GM23338 (cell line): ENCODE data around the gene EFTUD2. TPM values are rescaled to one million over a fixed set of nuclear protein-coding genes. Genes with fewer than 3 reads are reported as not detected.

Source experiments
- ATAC-seq: fragments of 200-7000 bp; cut with Tn5 transposase; 3 replicates; pipeline ENCODE4 v1.9.1; 2020
- DNase-seq: peaks from one replicate; pipeline ENCODE4 v3.0.0-alpha.2; 2015; ENCODE audit warnings: low spot score
- H2AFZ ChIP-seq: fragments of 200-600 bp; sonication (generic); 2 replicates; pipeline ENCODE4 v1.8.0; 2016; ENCODE audit warnings: antibody characterized with exemption, mild to moderate bottlenecking, moderate library complexity
- H3F3A ChIP-seq: fragments of 200-600 bp; sonication (generic); replicated peaks from 2 replicates; pipeline ENCODE4 v1.8.0; 2017; ENCODE audit warnings: antibody characterized with exemption, mixed run types, low read depth
- H3K27ac ChIP-seq: fragments of 200-600 bp; sonication (generic); 2 replicates; pipeline ENCODE4 v1.6.1; 2016; ENCODE audit warnings: low read depth
- H3K27me3 ChIP-seq: fragments of 200-600 bp; sonication (generic); 2 replicates; pipeline ENCODE4 v1.8.0; 2016; ENCODE audit warnings: mild to moderate bottlenecking, mixed run types, moderate library complexity; ENCODE audit not compliant: insufficient read depth
- H3K36me3 ChIP-seq: fragments of 200-600 bp; sonication (generic); 2 replicates; pipeline ENCODE4 v1.8.0; 2016; ENCODE audit warnings: mild to moderate bottlenecking; ENCODE audit not compliant: insufficient read depth
- H3K4me1 ChIP-seq: fragments of 200-600 bp; sonication (generic); 2 replicates; pipeline ENCODE4 v1.8.0; 2016; ENCODE audit warnings: mild to moderate bottlenecking, moderate library complexity; ENCODE audit not compliant: insufficient read depth
- H3K4me2 ChIP-seq: fragments of 200-600 bp; sonication (generic); 2 replicates; pipeline ENCODE4 v1.7.1; 2017; ENCODE audit warnings: mixed run types
- H3K4me3 ChIP-seq: fragments of 200-600 bp; sonication (generic); 2 replicates; pipeline ENCODE4 v1.6.1; 2016; ENCODE audit warnings: mixed run types
- H3K79me2 ChIP-seq: fragments of 200-600 bp; sonication (generic); replicated peaks from 2 replicates; pipeline ENCODE4 v1.8.0; 2017; ENCODE audit warnings: mild to moderate bottlenecking; ENCODE audit not compliant: insufficient read depth
- H3K9me2 ChIP-seq: fragments of 200-600 bp; sonication (generic); 2 replicates; pipeline ENCODE4 v1.8.0; 2017; ENCODE audit not compliant: insufficient read depth
- H4K20me1 ChIP-seq: fragments of 200-600 bp; sonication (generic); replicated peaks from 2 replicates; pipeline ENCODE4 v1.8.0; 2017; ENCODE audit warnings: mild to moderate bottlenecking; ENCODE audit not compliant: insufficient read depth
- H3K27ac Mint-ChIP-seq: 2 replicates; pipeline ENCODE4 v1.8.0; 2020; ENCODE audit warnings: inconsistent platforms, mild to moderate bottlenecking, moderate library complexity, mixed read lengths
- H3K27me3 Mint-ChIP-seq: 3 replicates; pipeline ENCODE4 v1.8.0; 2022; ENCODE audit warnings: low read depth, mild to moderate bottlenecking, moderate library complexity, mixed read lengths, inconsistent platforms; ENCODE audit not compliant: insufficient read depth, poor library complexity
- H3K36me3 Mint-ChIP-seq: 3 replicates; pipeline ENCODE4 v1.8.0; 2021; ENCODE audit warnings: low read depth, mild to moderate bottlenecking, inconsistent platforms, moderate library complexity, mixed read lengths
- H3K4me1 Mint-ChIP-seq: 3 replicates; pipeline ENCODE4 v1.8.0; 2020; ENCODE audit warnings: mild to moderate bottlenecking, inconsistent platforms, mixed read lengths
- H3K4me3 Mint-ChIP-seq: 3 replicates; pipeline ENCODE4 v1.8.0; 2021; ENCODE audit warnings: moderate library complexity, mild to moderate bottlenecking, inconsistent platforms, mixed read lengths
- H3K9me3 Mint-ChIP-seq: 3 replicates; pipeline ENCODE4 v1.8.0; 2020; ENCODE audit warnings: moderate library complexity, mild to moderate bottlenecking, inconsistent platforms, mixed read lengths
- CREB1 ChIP-seq: fragments of 250-450 bp; sonication (Bioruptor Pico); IDR thresholded peaks from 2 replicates; pipeline ENCODE4 v1.5.0; 2020; ENCODE audit warnings: low read depth, mild to moderate bottlenecking, moderate library complexity
- EZH2 ChIP-seq: fragments of 200-600 bp; sonication (generic); IDR thresholded peaks from one replicate; pipeline ENCODE4 v1.8.0; 2017; ENCODE audit warnings: antibody characterized with exemption, mild to moderate bottlenecking, low read depth; ENCODE audit not compliant: unreplicated experiment
- EZH2phosphoT487 ChIP-seq: fragments of 200-600 bp; sonication (generic); IDR thresholded peaks from one replicate; pipeline ENCODE4 v1.8.1; 2018; ENCODE audit warnings: antibody characterized with exemption; ENCODE audit not compliant: unreplicated experiment
- JUNB ChIP-seq: IDR thresholded peaks from one replicate; pipeline ENCODE4 v1.6.1; 2016; ENCODE audit warnings: antibody characterized with exemption; ENCODE audit not compliant: unreplicated experiment
- NANOG ChIP-seq: IDR thresholded peaks from 2 replicates; pipeline ENCODE4 v1.6.1; 2016; ENCODE audit warnings: antibody characterized with exemption, borderline replicate concordance
- POLR2AphosphoS5 ChIP-seq: IDR thresholded peaks from 2 replicates; pipeline ENCODE4 v1.6.1; 2016; ENCODE audit warnings: antibody characterized with exemption, low read depth
- STAT1 ChIP-seq: IDR thresholded peaks from one replicate; pipeline ENCODE4 v1.6.1; 2016; ENCODE audit warnings: antibody characterized with exemption; ENCODE audit not compliant: unreplicated experiment
- ZNF114 ChIP-seq: fragments of 250-450 bp; sonication (Bioruptor Pico); IDR thresholded peaks from 2 replicates; pipeline ENCODE4 v1.5.0; 2020; ENCODE audit warnings: mild to moderate bottlenecking, moderate library complexity
- ZNF331 ChIP-seq: fragments of 250-450 bp; sonication (Bioruptor Pico); IDR thresholded peaks from 2 replicates; pipeline ENCODE4 v1.5.0; 2020; ENCODE audit warnings: low read depth, mild to moderate bottlenecking, moderate library complexity
- polyA plus RNA-seq: library from polyadenylated mRNA; unstranded; fragments of >200 nt; fragmentation: Nextera tagmentation; extraction: Ambion mirVana; gene quantifications from 2 replicates; pipeline ENCODE4 v1.2.1, GENCODE V29; 2016
- total RNA-seq: library from RNA; depleted of rRNA; stranded (reverse); fragments of >200 nt; shearing (Covaris generic); gene quantifications from 2 replicates; pipeline ENCODE4 v1.2.3, GENCODE V29; 2014
- TF ChIP-seq, protein P1 (sequence below): IDR thresholded peaks from one replicate; pipeline ENCODE4 v1.6.1; 2018; ENCODE audit warnings: antibody characterized with exemption; ENCODE audit not compliant: unreplicated experiment
- TF ChIP-seq, protein P2 (sequence below), 2 experiments: fragments of 200-600 bp in 1 of 2; sonication (generic) in 1 of 2; conservative IDR thresholded peaks; 2 replicates each; pipeline versions ENCODE4 v1.5.1 to v1.6.1; 2016 to 2017; ENCODE audit warnings: antibody characterized with exemption in 2 of 2, low read depth in 2 of 2, mild to moderate bottlenecking in 2 of 2, moderate library complexity in 1 of 2
- TF ChIP-seq, protein P3 (sequence below): IDR thresholded peaks from 2 replicates; pipeline ENCODE4 v1.6.1; 2016; ENCODE audit warnings: antibody characterized with exemption
- TF ChIP-seq, protein P4 (sequence below): fragments of 250-450 bp; sonication (Bioruptor Pico); IDR thresholded peaks from 2 replicates; pipeline ENCODE4 v1.5.0; 2020; ENCODE audit warnings: mild to moderate bottlenecking, moderate library complexity

The EFTUD2 gene
- total and polyA plus RNA-seq, 2 experiments from 2014 or later = 61.6 to 196 TPM

DNA sequence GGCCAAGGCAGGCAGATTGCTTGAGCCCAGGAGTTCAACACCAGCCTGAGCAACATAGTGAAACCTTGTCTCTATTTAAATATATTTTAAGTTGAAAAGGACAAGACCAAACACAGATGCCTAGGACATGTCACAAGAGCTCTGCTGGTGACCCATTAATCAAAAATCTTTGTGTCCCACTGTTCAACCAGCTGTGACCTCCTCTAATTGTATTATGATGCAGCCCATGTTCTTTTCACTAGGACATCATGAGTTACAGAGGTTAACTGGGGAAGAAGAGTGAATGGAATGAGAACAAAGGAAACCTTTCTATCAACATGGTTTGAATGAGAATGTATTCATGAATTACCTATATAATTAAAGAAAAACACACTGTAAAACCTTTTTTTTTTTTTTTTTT lies 7.0 kb downstream of the EFTUD2 start (continued):
- TF ChIP-seq, protein P1, sequence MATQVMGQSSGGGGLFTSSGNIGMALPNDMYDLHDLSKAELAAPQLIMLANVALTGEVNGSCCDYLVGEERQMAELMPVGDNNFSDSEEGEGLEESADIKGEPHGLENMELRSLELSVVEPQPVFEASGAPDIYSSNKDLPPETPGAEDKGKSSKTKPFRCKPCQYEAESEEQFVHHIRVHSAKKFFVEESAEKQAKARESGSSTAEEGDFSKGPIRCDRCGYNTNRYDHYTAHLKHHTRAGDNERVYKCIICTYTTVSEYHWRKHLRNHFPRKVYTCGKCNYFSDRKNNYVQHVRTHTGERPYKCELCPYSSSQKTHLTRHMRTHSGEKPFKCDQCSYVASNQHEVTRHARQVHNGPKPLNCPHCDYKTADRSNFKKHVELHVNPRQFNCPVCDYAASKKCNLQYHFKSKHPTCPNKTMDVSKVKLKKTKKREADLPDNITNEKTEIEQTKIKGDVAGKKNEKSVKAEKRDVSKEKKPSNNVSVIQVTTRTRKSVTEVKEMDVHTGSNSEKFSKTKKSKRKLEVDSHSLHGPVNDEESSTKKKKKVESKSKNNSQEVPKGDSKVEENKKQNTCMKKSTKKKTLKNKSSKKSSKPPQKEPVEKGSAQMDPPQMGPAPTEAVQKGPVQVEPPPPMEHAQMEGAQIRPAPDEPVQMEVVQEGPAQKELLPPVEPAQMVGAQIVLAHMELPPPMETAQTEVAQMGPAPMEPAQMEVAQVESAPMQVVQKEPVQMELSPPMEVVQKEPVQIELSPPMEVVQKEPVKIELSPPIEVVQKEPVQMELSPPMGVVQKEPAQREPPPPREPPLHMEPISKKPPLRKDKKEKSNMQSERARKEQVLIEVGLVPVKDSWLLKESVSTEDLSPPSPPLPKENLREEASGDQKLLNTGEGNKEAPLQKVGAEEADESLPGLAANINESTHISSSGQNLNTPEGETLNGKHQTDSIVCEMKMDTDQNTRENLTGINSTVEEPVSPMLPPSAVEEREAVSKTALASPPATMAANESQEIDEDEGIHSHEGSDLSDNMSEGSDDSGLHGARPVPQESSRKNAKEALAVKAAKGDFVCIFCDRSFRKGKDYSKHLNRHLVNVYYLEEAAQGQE = no peak
- no peak for TF ChIP-seq ZNF331 (CRISPR knock-in tag)

DNA sequence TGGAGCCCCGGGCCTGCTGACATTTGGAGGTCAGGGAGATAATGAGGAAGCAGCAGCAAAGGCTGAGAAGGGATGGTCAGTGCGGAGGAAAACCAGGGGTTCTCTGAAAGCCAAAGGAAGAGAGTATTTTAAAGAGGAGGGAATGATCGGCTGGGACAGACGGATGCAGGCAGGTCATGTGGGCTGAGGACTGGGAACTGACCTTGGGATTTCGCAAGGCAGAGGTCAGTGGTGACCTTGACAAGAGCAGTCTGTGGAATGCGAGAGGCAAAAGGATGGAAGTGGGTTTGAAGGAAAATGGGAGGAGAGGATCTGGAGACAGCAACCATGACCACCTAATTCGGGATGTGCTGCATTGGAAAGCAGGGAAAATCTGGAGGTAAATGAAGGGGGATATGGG lies 10.2 kb downstream of the EFTUD2 start:
- H3K79me2 ChIP-seq = peaks cover 67% of the 10 kb centered on the region
- no peak for ATAC-seq
- TF ChIP-seq JUNB (no peak), NANOG (no peak), STAT1 (no peak), ZNF114 (CRISPR knock-in tag) (no peak), ZNF331 (CRISPR knock-in tag) (no peak), CREB1 (no peak), EZH2 (no peak), EZH2phosphoT487 (no peak), POLR2AphosphoS5 (no peak)
- TF ChIP-seq, protein P2, sequence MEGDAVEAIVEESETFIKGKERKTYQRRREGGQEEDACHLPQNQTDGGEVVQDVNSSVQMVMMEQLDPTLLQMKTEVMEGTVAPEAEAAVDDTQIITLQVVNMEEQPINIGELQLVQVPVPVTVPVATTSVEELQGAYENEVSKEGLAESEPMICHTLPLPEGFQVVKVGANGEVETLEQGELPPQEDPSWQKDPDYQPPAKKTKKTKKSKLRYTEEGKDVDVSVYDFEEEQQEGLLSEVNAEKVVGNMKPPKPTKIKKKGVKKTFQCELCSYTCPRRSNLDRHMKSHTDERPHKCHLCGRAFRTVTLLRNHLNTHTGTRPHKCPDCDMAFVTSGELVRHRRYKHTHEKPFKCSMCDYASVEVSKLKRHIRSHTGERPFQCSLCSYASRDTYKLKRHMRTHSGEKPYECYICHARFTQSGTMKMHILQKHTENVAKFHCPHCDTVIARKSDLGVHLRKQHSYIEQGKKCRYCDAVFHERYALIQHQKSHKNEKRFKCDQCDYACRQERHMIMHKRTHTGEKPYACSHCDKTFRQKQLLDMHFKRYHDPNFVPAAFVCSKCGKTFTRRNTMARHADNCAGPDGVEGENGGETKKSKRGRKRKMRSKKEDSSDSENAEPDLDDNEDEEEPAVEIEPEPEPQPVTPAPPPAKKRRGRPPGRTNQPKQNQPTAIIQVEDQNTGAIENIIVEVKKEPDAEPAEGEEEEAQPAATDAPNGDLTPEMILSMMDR (conservative IDR thresholded peaks at IDR 0.05; ENCODE audit: low read depth in 2 of 2) = no peak
- TF ChIP-seq, protein P3, sequence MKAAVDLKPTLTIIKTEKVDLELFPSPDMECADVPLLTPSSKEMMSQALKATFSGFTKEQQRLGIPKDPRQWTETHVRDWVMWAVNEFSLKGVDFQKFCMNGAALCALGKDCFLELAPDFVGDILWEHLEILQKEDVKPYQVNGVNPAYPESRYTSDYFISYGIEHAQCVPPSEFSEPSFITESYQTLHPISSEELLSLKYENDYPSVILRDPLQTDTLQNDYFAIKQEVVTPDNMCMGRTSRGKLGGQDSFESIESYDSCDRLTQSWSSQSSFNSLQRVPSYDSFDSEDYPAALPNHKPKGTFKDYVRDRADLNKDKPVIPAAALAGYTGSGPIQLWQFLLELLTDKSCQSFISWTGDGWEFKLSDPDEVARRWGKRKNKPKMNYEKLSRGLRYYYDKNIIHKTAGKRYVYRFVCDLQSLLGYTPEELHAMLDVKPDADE = no peak
- TF ChIP-seq, protein P4, sequence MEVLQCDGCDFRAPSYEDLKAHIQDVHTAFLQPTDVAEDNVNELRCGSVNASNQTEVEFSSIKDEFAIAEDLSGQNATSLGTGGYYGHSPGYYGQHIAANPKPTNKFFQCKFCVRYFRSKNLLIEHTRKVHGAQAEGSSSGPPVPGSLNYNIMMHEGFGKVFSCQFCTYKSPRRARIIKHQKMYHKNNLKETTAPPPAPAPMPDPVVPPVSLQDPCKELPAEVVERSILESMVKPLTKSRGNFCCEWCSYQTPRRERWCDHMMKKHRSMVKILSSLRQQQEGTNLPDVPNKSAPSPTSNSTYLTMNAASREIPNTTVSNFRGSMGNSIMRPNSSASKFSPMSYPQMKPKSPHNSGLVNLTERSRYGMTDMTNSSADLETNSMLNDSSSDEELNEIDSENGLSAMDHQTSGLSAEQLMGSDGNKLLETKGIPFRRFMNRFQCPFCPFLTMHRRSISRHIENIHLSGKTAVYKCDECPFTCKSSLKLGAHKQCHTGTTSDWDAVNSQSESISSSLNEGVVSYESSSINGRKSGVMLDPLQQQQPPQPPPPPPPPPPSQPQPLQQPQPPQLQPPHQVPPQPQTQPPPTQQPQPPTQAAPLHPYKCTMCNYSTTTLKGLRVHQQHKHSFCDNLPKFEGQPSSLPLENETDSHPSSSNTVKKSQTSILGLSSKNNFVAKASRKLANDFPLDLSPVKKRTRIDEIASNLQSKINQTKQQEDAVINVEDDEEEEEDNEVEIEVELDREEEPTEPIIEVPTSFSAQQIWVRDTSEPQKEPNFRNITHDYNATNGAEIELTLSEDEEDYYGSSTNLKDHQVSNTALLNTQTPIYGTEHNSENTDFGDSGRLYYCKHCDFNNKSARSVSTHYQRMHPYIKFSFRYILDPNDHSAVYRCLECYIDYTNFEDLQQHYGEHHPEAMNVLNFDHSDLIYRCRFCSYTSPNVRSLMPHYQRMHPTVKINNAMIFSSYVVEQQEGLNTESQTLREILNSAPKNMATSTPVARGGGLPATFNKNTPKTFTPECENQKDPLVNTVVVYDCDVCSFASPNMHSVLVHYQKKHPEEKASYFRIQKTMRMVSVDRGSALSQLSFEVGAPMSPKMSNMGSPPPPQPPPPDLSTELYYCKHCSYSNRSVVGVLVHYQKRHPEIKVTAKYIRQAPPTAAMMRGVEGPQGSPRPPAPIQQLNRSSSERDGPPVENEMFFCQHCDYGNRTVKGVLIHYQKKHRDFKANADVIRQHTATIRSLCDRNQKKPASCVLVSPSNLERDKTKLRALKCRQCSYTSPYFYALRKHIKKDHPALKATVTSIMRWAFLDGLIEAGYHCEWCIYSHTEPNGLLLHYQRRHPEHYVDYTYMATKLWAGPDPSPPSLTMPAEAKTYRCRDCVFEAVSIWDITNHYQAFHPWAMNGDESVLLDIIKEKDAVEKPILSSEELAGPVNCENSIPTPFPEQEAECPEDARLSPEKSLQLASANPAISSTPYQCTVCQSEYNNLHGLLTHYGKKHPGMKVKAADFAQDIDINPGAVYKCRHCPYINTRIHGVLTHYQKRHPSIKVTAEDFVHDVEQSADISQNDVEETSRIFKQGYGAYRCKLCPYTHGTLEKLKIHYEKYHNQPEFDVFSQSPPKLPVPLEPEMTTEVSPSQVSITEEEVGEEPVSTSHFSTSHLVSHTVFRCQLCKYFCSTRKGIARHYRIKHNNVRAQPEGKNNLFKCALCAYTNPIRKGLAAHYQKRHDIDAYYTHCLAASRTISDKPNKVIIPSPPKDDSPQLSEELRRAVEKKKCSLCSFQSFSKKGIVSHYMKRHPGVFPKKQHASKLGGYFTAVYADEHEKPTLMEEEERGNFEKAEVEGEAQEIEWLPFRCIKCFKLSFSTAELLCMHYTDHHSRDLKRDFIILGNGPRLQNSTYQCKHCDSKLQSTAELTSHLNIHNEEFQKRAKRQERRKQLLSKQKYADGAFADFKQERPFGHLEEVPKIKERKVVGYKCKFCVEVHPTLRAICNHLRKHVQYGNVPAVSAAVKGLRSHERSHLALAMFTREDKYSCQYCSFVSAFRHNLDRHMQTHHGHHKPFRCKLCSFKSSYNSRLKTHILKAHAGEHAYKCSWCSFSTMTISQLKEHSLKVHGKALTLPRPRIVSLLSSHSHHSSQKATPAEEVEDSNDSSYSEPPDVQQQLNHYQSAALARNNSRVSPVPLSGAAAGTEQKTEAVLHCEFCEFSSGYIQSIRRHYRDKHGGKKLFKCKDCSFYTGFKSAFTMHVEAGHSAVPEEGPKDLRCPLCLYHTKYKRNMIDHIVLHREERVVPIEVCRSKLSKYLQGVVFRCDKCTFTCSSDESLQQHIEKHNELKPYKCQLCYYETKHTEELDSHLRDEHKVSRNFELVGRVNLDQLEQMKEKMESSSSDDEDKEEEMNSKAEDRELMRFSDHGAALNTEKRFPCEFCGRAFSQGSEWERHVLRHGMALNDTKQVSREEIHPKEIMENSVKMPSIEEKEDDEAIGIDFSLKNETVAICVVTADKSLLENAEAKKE (CRISPR knock-in tag) = no peak

More for the DNA sequence above, 10.2 kb downstream of the EFTUD2 start:
- H3K4me3 ChIP-seq = no peak overlapping the region
- H2AFZ ChIP-seq = no peak overlapping the region
- no peak overlapping the region for H3K4me3 Mint-ChIP-seq
- no peak overlapping the region for H3K27ac Mint-ChIP-seq
- H3K36me3 Mint-ChIP-seq = peaks cover 34% of the 10 kb centered on the region; the same call in 2 of the 3 replicates
- no peaks in the 10 kb centered on the region for H3K27me3 ChIP-seq
- no peaks in the 10 kb centered on the region for H3K9me3 Mint-ChIP-seq
- H3K27me3 Mint-ChIP-seq = peaks cover 2% of the 10 kb centered on the region
- no peaks in the 10 kb centered on the region for H3K4me1 Mint-ChIP-seq
- H4K20me1 ChIP-seq = peaks cover 57% of the 10 kb centered on the region
- H3K27ac ChIP-seq = no peak overlapping the region
- H3K4me2 ChIP-seq = no peak overlapping the region
- no peaks in the 10 kb centered on the region for H3K4me1 ChIP-seq
- no peak for DNase-seq
- H3F3A ChIP-seq = peaks cover 18% of the 10 kb centered on the region
- H3K9me2 ChIP-seq = no peaks in the 10 kb centered on the region
- peaks cover 21% of the 10 kb centered on the region for H3K36me3 ChIP-seq
